HepG2 (cell line): ENCODE measurements around the gene AKAP14. TPM values are rescaled to one million over a fixed set of nuclear protein-coding genes. Genes with fewer than 3 reads are reported as not detected.

ENCODE experiments used
- ATAC-seq: fragments of 200-7000 bp; cut with Tn5 transposase; 3 replicates; pipeline ENCODE4 v1.9.1; 2020; ENCODE audit warnings: mild to moderate bottlenecking, moderate library complexity
- BruUV-seq: library from RNA; stranded (reverse); fragments of 400-500 nt; replicated peaks from 2 replicates; lab custom pipeline; 2021; lab: Mats Ljungman, UMichigan
- CTCF ChIA-PET: fragments of 300-600 bp; formaldehyde crosslinking; extraction: SDS; loops from one replicate; lab custom pipeline; 2021; ENCODE audit warnings: low total read pairs, inconsistent platforms, low intra/inter-chr PET ratio; lab: Yijun Ruan, JAX
- POLR2A ChIA-PET: fragments of 350-600 bp; sonication (Branson Sonifier 250); formaldehyde crosslinking; loops from one replicate; lab custom pipeline; 2020; ENCODE audit warnings: antibody characterized with exemption, inconsistent platforms; lab: Yijun Ruan, JAX
- DNase-seq: peaks from one replicate; pipeline ENCODE4 v3.0.0-alpha.2; 2015; ENCODE audit warnings: low spot score
- FAIRE-seq: peaks from 3 replicates; lab custom pipeline; 2011; peaks lifted over from hg19 to GRCh38; lab: Jason Lieb, UNC
- H2AFZ ChIP-seq: one replicate; pipeline ENCODE4 v1.6.1; 2011; ENCODE audit warnings: low read length, inconsistent platforms
- H3K27ac ChIP-seq: fragments of 300-600 bp; 3 replicates; pipeline ENCODE4 v1.8.0; 2011; ENCODE audit warnings: mixed run types, mild to moderate bottlenecking, mixed read lengths, low read length, inconsistent platforms; ENCODE audit not compliant: insufficient read depth; ENCODE audit errors: extremely low read length
- H3K27me3 ChIP-seq, 2 experiments: fragments of 200-600 bp in 1 of 2; 2 replicates in 1 of 2; 3 replicates in 1 of 2; pipeline versions ENCODE4 v1.6.0 to v1.8.0; 2011; ENCODE audit warnings: low read length in 2 of 2, mild to moderate bottlenecking in 2 of 2, moderate library complexity in 2 of 2, inconsistent platforms in 1 of 2; ENCODE audit not compliant: insufficient read depth in 2 of 2, control insufficient read depth in 1 of 2
- H3K36me3 ChIP-seq, 2 experiments: fragments of 200-600 bp in 1 of 2; replicated peaks in 1 of 2; 2 replicates in 1 of 2; 3 replicates in 1 of 2; pipeline versions ENCODE4 v1.5.1 to v1.8.0; 2011; ENCODE audit warnings: low read length in 2 of 2, inconsistent platforms in 1 of 2; ENCODE audit not compliant: insufficient read depth in 2 of 2, control insufficient read depth in 1 of 2
- H3K4me1 ChIP-seq: 2 replicates; pipeline ENCODE4 v1.5.1; 2012; ENCODE audit warnings: low read length, inconsistent platforms; ENCODE audit not compliant: insufficient read depth
- H3K4me2 ChIP-seq: 2 replicates; pipeline ENCODE4 v1.6.0; 2011; ENCODE audit warnings: low read depth, low read length, inconsistent platforms
- H3K4me3 ChIP-seq, 3 experiments: fragments of 200-600 bp in 1 of 3; sonication (generic), shearing (Covaris generic) in 1 of 3; replicated peaks in 1 of 3; 2 replicates each; pipeline ENCODE4 v1.5.1; 2011 to 2016; ENCODE audit warnings: low read length in 3 of 3, inconsistent platforms in 2 of 3, low read depth in 2 of 3, mild to moderate bottlenecking in 2 of 3, control low read depth in 1 of 3, mixed read lengths in 1 of 3; ENCODE audit not compliant: insufficient read depth in 1 of 3
- H3K79me2 ChIP-seq: one replicate; pipeline ENCODE4 v1.6.1; 2011; ENCODE audit warnings: low read length, inconsistent platforms; ENCODE audit not compliant: insufficient read depth
- H3K9ac ChIP-seq: 2 replicates; pipeline ENCODE4 v1.6.0; 2011; ENCODE audit warnings: mild to moderate bottlenecking, low read depth, low read length, inconsistent platforms; ENCODE audit not compliant: insufficient read depth
- H3K9me3 ChIP-seq: 2 replicates; pipeline ENCODE4 v1.5.1; 2012; ENCODE audit warnings: mild to moderate bottlenecking, low read length
- H4K20me1 ChIP-seq: 2 replicates; pipeline ENCODE4 v1.6.0; 2011; ENCODE audit warnings: inconsistent platforms, mild to moderate bottlenecking, low read length, moderate library complexity; ENCODE audit not compliant: insufficient read depth
- ZFP36L2 ChIP-seq: sonication (generic); formaldehyde crosslinking; IDR thresholded peaks from 2 replicates; pipeline ENCODE4 v1.4.0; 2020; ENCODE audit warnings: missing genetic modification reagents
- ZKSCAN1 ChIP-seq: fragments of 150-350 bp; IDR thresholded peaks from 2 replicates; pipeline ENCODE4 v1.6.1; 2014; ENCODE audit warnings: low read length
- ZNF274 ChIP-seq: sonication (generic); formaldehyde crosslinking; IDR thresholded peaks from 2 replicates; pipeline ENCODE4 v1.5.1; 2020; ENCODE audit warnings: mild to moderate bottlenecking, missing genetic modification reagents
- WGBS: methylation state at CpG from one replicate; pipeline ENCODE4 v1.1.6; 2017; ENCODE audit warnings: low lambda C conversion rate; 5-methylcytosine and 5-hydroxymethylcytosine counted together
- in situ Hi-C: cut with HindIII; loops from 2 replicates; pipeline ENCODE4 v1.10.0; 2017; ENCODE audit warnings: low pct_unique_long_range_greater_than_20kb; ENCODE audit not compliant: extremely low pct_ligation_motif_present
- intact Hi-C: fragments of 100-400 bp; cut with micrococcal nuclease; formaldehyde crosslinking; loops from one replicate; pipeline ENCODE4 v1.10.0; 2022; ENCODE audit not compliant: unreplicated experiment
- polyA plus RNA-seq, 8 experiments: library from polyadenylated mRNA; depleted of rRNA in 3 of 8; stranded (reverse) in 7 of 8; unstranded in 1 of 8; fragments of >200 nt; fragmentation: Illumina TruSeq in 4 of 8; extraction: Trizol in 4 of 8; gene quantifications; 2 replicates each; pipeline versions ENCODE4 v1.2.1 to v1.2.3, GENCODE V29; 2011 to 2016; ENCODE audit warnings: low read depth in 4 of 8, missing spikeins in 1 of 8, mixed read lengths in 1 of 8; ENCODE audit not compliant: insufficient read depth in 1 of 8
- total RNA-seq, 5 experiments: library from RNA; depleted of rRNA; stranded (reverse); fragments of >200 nt; fragmentation: Illumina TruSeq; extraction: Trizol; gene quantifications; 2 replicates each; pipeline ENCODE4 v1.2.3, GENCODE V29; 2016; ENCODE audit warnings: low read depth in 1 of 5
- TF ChIP-seq, protein P1 (sequence below): sonication (generic); formaldehyde crosslinking; IDR thresholded peaks from 2 replicates; pipeline ENCODE4 v1.8.1; 2023; ENCODE audit warnings: mild to moderate bottlenecking, inconsistent platforms, moderate library complexity, missing genetic modification reagents, borderline replicate concordance

Gene AKAP14
- total and polyA plus RNA-seq, 2 of the 13 experiments (the other 11 are each of a cell fraction or from before 2014, with no cell fraction given), result 0.20 to 1.7 TPM

DNA sequence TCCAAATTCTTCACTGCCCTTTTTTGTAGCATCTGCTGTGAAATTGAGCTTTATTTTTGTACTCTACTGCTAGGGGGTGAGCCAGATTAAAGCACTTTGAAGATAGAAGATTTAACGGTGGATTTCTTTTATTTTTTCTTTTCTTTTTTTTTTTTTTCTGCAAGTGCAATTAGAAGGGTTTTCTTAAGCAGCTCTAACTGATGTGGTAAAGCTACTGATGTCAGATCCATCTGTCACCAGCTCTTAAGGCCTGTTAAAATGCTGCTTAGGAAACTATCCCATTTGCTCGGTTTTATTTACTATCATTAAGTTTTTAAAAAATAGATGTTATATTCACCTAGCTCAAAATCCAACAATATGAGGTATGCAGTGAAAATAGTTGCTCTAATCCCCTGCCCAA, 17.0 kb upstream of the AKAP14 start:
- Histone ChIP-seq H3K9me3 (no peaks in the 10 kb centered on the region), H2AFZ (no peak overlapping the region), H3K27me3 (no peaks in the 10 kb centered on the region), H3K79me2 (no peaks in the 10 kb centered on the region), H3K4me3 (no peak overlapping the region), H3K27ac (no peak overlapping the region), H4K20me1 (no peaks in the 10 kb centered on the region), H3K9ac (no peak overlapping the region), H3K36me3 (peaks cover 0 to 5% of the 10 kb centered on the region in 2 experiments; a peak in 1 of 5 replicates), H3K4me1 (no peaks in the 10 kb centered on the region), H3K4me2 (no peak overlapping the region)
- WGBS, result 100% methylated on average over 2 of the region's 2 CpGs
- BruUV-seq, result no TSS peak
- ChIA-PET CTCF (no interaction called here), POLR2A (no interaction called here)
- ATAC-seq (no peak), FAIRE-seq (no peak), DNase-seq (no peak)
- in situ Hi-C loops, result no loop called here
- intact Hi-C loops, result no loop called here
- TF ChIP-seq ZNF274 (CRISPR knock-in tag) (no peak), ZKSCAN1 (no peak)

DNA sequence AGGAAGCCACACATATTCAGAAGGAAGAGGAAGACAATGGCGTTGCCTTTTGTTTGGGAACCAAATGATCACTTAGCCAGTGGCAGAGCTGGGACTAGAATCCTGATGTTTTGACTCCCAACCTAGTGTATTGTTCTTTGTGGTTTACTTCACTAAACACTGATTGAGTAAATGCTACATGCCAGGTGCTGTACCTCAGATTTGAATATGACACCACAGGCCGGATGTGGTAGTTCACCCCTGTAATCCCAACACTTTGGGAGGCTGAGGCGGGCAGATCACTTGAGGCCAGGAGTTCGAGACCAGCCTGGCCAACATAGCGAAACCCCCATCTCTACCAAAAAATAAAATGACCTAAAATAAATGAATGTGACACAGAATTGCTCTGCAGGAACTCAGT, 15.6 kb upstream of the AKAP14 start:
- Histone ChIP-seq H3K4me1 (no peaks in the 10 kb centered on the region), H3K9me3 (no peaks in the 10 kb centered on the region), H3K36me3 (peaks cover 0 to under 1% of the 10 kb centered on the region in 2 experiments; a peak in 1 of 5 replicates), H3K79me2 (no peaks in the 10 kb centered on the region), H3K9ac (no peak overlapping the region), H3K4me2 (no peak overlapping the region)
- in situ Hi-C loops, result no loop called here
- intact Hi-C loops, result no loop called here
- POLR2A ChIA-PET, result interaction anchor here (0.6 kb wide), 1 partner anchor 313 kb away, joined by 3 read pairs; no protein-coding TSS in a partner anchor
- WGBS, result 97% methylated on average over 5 of the region's 5 CpGs
- DNase-seq (no peak), FAIRE-seq (no peak), ATAC-seq (no peak; the same call in 2 of the 3 replicates)
- no TSS peak for BruUV-seq
- TF ChIP-seq ZFP36L2, result no peak
- TF ChIP-seq, protein P1, sequence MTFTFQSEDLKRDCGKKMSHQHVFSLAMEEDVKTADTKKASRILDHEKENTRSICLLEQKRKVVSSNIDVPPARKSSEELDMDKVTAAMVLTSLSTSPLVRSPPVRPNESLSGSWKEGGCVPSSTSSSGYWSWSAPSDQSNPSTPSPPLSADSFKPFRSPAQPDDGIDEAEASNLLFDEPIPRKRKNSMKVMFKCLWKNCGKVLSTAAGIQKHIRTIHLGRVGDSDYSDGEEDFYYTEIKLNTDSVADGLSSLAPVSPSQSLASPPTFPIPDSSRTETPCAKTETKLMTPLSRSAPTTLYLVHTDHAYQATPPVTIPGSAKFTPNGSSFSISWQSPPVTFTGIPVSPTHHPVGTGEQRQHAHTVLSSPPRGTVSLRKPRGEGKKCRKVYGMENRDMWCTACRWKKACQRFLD (CRISPR knock-in tag), result no peak
- TF ChIP-seq, all 625 proteins: peak for 0
- Histone ChIP-seq H4K20me1 (no peaks in the 10 kb centered on the region), H3K27ac (no peak overlapping the region), H3K4me3 (no peak overlapping the region), H3K27me3 (no peaks in the 10 kb centered on the region), H2AFZ (no peak overlapping the region)
- CTCF ChIA-PET, result interaction anchor here (1.2 kb wide), 1 partner anchor 152 kb away, joined by 3 read pairs; no protein-coding TSS in a partner anchor
